A673 (cell line): ENCODE results near the gene MAPKAPK5. TPM values are rescaled to one million over a fixed set of nuclear protein-coding genes. Genes with fewer than 3 reads are reported as not detected.
A peak's percentile ranks its signal among the peaks of the same experiment; 100 is the strongest.

Source experiments
- BruUV-seq: library from RNA; stranded (reverse); fragments of 400-500 nt; replicated peaks from 2 replicates; lab custom pipeline; 2021; lab: Mats Ljungman, UMichigan
- CTCF ChIA-PET: fragments of 300-600 bp; sonication (Branson Sonifier 250); formaldehyde crosslinking; loops from one replicate; lab custom pipeline; 2022; ENCODE audit warnings: antibody characterized with exemption; lab: Charles Lee
- POLR2A ChIA-PET: fragments of 300-600 bp; sonication (Branson Sonifier 250); formaldehyde crosslinking; loops from one replicate; lab custom pipeline; 2022; ENCODE audit warnings: antibody characterized with exemption; ENCODE audit not compliant: low non-redundant PET; lab: Charles Lee
- DNase-seq: peaks from one replicate; pipeline ENCODE4 v3.0.0-alpha.2; 2015; ENCODE audit warnings: low spot score
- H3K27ac ChIP-seq: fragments of 200-600 bp; sonication (generic); 2 replicates; pipeline ENCODE4 v1.5.1; 2016; ENCODE audit warnings: mixed run types, low read depth, mild to moderate bottlenecking, mixed read lengths, antibody characterized with exemption, low read length; ENCODE audit not compliant: poor library complexity, severe bottlenecking
- H3K27me3 ChIP-seq: fragments of 200-600 bp; sonication (generic); replicated peaks from 2 replicates; pipeline ENCODE4 v1.6.1; 2017; ENCODE audit warnings: mixed run types, low read depth, mild to moderate bottlenecking, mixed read lengths, antibody characterized with exemption, low read length; ENCODE audit not compliant: insufficient read depth, poor library complexity
- H3K36me3 ChIP-seq: fragments of 200-600 bp; sonication (generic); 2 replicates; pipeline ENCODE4 v1.6.1; 2016; ENCODE audit warnings: mixed run types, mild to moderate bottlenecking, mixed read lengths, antibody characterized with exemption, low read length; ENCODE audit not compliant: insufficient read depth, poor library complexity, severe bottlenecking
- H3K4me1 ChIP-seq: fragments of 200-600 bp; sonication (generic); 2 replicates; pipeline ENCODE4 v1.6.1; 2017; ENCODE audit warnings: mixed run types, mild to moderate bottlenecking, mixed read lengths, antibody characterized with exemption, low read length; ENCODE audit not compliant: insufficient read depth, poor library complexity, severe bottlenecking
- H3K4me3 ChIP-seq: fragments of 200-600 bp; sonication (generic); 2 replicates; pipeline ENCODE4 v1.5.1; 2016; ENCODE audit warnings: low read depth, mixed run types, mild to moderate bottlenecking, mixed read lengths, low read length; ENCODE audit not compliant: poor library complexity, severe bottlenecking
- H3K9me3 ChIP-seq: fragments of 200-600 bp; sonication (generic); 2 replicates; pipeline ENCODE4 v1.6.1; 2016; ENCODE audit warnings: mixed run types, low read depth, mild to moderate bottlenecking, mixed read lengths, antibody characterized with exemption, low read length; ENCODE audit not compliant: poor library complexity, severe bottlenecking
- EZH2 ChIP-seq: fragments of 200-600 bp; sonication (generic); IDR thresholded peaks from 2 replicates; pipeline ENCODE4 v1.6.1; 2017; ENCODE audit warnings: borderline replicate concordance, low read depth, mild to moderate bottlenecking, mixed read lengths, antibody characterized with exemption, low read length; ENCODE audit not compliant: poor library complexity, severe bottlenecking
- intact Hi-C: fragments of 100-400 bp; cut with micrococcal nuclease; formaldehyde crosslinking; loops from one replicate; pipeline ENCODE4 v1.10.0; 2022; ENCODE audit not compliant: unreplicated experiment
- total RNA-seq: library from RNA; stranded (reverse); gene quantifications from 2 replicates; pipeline ENCODE4 v1.2.3, GENCODE V29; 2021
- TF ChIP-seq, protein P1 (sequence below): fragments of 300-800, 200-600 bp; sonication (generic); conservative IDR thresholded peaks from 2 replicates; pipeline ENCODE4 v1.5.1; 2017; ENCODE audit warnings: low read depth, mild to moderate bottlenecking, antibody characterized with exemption, low read length, moderate library complexity, mixed read lengths

MAPKAPK5 gene
- total RNA-seq, 1 experiment from 2014 or later: 67.4 TPM

- H3K4me1 ChIP-seq: no peaks in the 10 kb centered on the region
- H3K27ac ChIP-seq: no peak overlapping the region
- ChIA-PET CTCF (no interaction called here), POLR2A (no interaction called here)
- no peak for DNase-seq
- H3K9me3 ChIP-seq: no peaks in the 10 kb centered on the region
- H3K36me3 ChIP-seq: peaks cover 69% of the 10 kb centered on the region
- intact Hi-C loops: no loop called here
- H3K4me3 ChIP-seq: no peak overlapping the region
- BruUV-seq: TSS peak; percentile 6
- TF ChIP-seq, protein P1, sequence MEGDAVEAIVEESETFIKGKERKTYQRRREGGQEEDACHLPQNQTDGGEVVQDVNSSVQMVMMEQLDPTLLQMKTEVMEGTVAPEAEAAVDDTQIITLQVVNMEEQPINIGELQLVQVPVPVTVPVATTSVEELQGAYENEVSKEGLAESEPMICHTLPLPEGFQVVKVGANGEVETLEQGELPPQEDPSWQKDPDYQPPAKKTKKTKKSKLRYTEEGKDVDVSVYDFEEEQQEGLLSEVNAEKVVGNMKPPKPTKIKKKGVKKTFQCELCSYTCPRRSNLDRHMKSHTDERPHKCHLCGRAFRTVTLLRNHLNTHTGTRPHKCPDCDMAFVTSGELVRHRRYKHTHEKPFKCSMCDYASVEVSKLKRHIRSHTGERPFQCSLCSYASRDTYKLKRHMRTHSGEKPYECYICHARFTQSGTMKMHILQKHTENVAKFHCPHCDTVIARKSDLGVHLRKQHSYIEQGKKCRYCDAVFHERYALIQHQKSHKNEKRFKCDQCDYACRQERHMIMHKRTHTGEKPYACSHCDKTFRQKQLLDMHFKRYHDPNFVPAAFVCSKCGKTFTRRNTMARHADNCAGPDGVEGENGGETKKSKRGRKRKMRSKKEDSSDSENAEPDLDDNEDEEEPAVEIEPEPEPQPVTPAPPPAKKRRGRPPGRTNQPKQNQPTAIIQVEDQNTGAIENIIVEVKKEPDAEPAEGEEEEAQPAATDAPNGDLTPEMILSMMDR: no peak
- TF ChIP-seq EZH2: no peak
- no peaks in the 10 kb centered on the region for H3K27me3 ChIP-seq
These were observed 26.9 kb downstream of the MAPKAPK5 start for GRCh38 chr12:111868676-111869588.

DNA sequence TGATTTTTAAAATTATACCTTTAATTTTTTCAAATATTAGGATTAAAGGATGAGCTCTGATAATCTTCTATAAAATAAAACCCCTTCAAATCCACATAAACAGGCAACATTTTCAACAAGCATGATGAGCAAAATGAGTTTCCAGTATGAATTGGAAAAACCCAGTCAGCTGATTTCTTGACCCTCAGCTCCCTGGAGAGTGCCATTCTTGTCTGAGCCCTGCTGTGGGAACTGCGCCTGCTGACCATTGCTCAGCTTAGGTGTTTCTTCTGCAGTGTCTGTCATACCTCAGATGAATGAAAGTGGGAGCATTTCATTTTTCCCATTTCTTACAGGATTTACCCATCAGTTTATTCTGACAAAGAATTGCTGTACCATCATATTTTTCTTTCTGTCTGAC lies 27.6 kb downstream of the MAPKAPK5 start:
- no TSS peak for BruUV-seq
- Histone ChIP-seq H3K27me3 (no peaks in the 10 kb centered on the region), H3K27ac (no peak overlapping the region), H3K9me3 (no peaks in the 10 kb centered on the region), H3K36me3 (peaks cover 69% of the 10 kb centered on the region), H3K4me1 (no peaks in the 10 kb centered on the region), H3K4me3 (no peak overlapping the region)
- no peak for DNase-seq
- intact Hi-C loops: no loop called here
- ChIA-PET POLR2A (no interaction called here), CTCF (no interaction called here)
- TF ChIP-seq, protein P1: no peak
- TF ChIP-seq EZH2: no peak

- Histone ChIP-seq H3K4me3 (no peak overlapping the region), H3K27me3 (no peaks in the 10 kb centered on the region), H3K27ac (no peak overlapping the region), H3K36me3 (peaks cover 65% of the 10 kb centered on the region), H3K4me1 (no peaks in the 10 kb centered on the region), H3K9me3 (no peaks in the 10 kb centered on the region)
- ChIA-PET POLR2A (no interaction called here), CTCF (no interaction called here)
- no peak for DNase-seq
- intact Hi-C loops: no loop called here
- TF ChIP-seq EZH2: no peak
- TF ChIP-seq, protein P1: no peak
- BruUV-seq: no TSS peak
These were observed 28.2 kb downstream of the MAPKAPK5 start for GRCh38 chr12:111870216-111870615.
